ENCODE measurements around the gene FGF3.

- TF ChIP-seq CTCF (conservative IDR thresholded peaks at IDR 0.05 in 1 of 2, IDR thresholded peaks at IDR 0.05 in 1 of 2; ENCODE audit: extremely low read depth in 1 of 2, insufficient read depth in 1 of 2, low read depth in 1 of 2, low read length in 2 of 2) (no peak), EZH2 (IDR thresholded peaks at IDR 0.05; ENCODE audit: borderline replicate concordance, low read length) (peak; percentile 66)
Measured at GRCh38 chr11:69819541-69820070, 390 bp upstream of the FGF3 start.
